Tibial nerve (tissue), 4 donors: ENCODE results near the gene SPTBN1. TPM values are rescaled to one million over a fixed set of nuclear protein-coding genes. Genes with fewer than 3 reads are reported as not detected.

Experiments used
- DNase-seq, 2 donors: peaks; one replicate each; pipeline ENCODE4 v3.0.0-alpha.2; 2019; ENCODE audit warnings: low spot score in 2 of 2
- H3K27ac ChIP-seq, 4 donors: fragments of 200-600 bp; sonication (generic) in 3 of 4; one replicate each; pipeline ENCODE4 v1.5.1; 2017 to 2019; ENCODE audit warnings: mild to moderate bottlenecking in 1 of 4
- H3K27me3 ChIP-seq, 2 donors: fragments of 200-600 bp; sonication (generic) in 1 of 2; one replicate each; pipeline versions ENCODE4 v1.5.1 to v1.6.0; 2017 to 2019
- H3K36me3 ChIP-seq, 3 donors: fragments of 200-600 bp; sonication (generic); one replicate each; pipeline ENCODE4 v1.5.1; 2018 to 2019
- H3K4me1 ChIP-seq, 4 donors: fragments of 200-600 bp; sonication (generic) in 3 of 4; one replicate each; pipeline ENCODE4 v1.5.1; 2017 to 2019
- H3K4me3 ChIP-seq, 4 donors: fragments of 200-600 bp; sonication (generic) in 3 of 4; one replicate each; pipeline ENCODE4 v1.5.1; 2017 to 2019; ENCODE audit warnings: mild to moderate bottlenecking in 1 of 4, moderate library complexity in 1 of 4
- H3K9me3 ChIP-seq, 4 donors: fragments of 200-600 bp; sonication (generic) in 3 of 4; one replicate each; pipeline ENCODE4 v1.5.1; 2017 to 2019
- EP300 ChIP-seq, 2 donors: sonication (generic); formaldehyde crosslinking; IDR thresholded peaks; one replicate each; pipeline ENCODE4 v1.6.1; 2017; ENCODE audit warnings: antibody characterized with exemption in 2 of 2, mild to moderate bottlenecking in 1 of 2
- POLR2A ChIP-seq, 2 donors: fragments of 450-650 bp; IDR thresholded peaks; one replicate each; pipeline ENCODE4 v1.6.1; 2017; ENCODE audit warnings: antibody characterized with exemption in 2 of 2, mild to moderate bottlenecking in 2 of 2, moderate library complexity in 2 of 2
- WGBS, 2 donors: methylation state at CpG; one replicate each; pipeline ENCODE4 v1.1.5; 2018; 5-methylcytosine and 5-hydroxymethylcytosine counted together
- total RNA-seq, 4 donors: library from RNA; depleted of rRNA; stranded (reverse); fragments of >200 nt; gene quantifications; one replicate each; pipeline ENCODE4 v1.1.0, GENCODE V29; 2016
- TF ChIP-seq, protein P1 (sequence below), 5 experiments: fragments of 200-600 bp in 3 of 5; fragments of 450-650 bp in 2 of 5; sonication (generic) in 3 of 5; IDR thresholded peaks; one replicate each; pipeline ENCODE4 v1.5.1; 2016 to 2019; ENCODE audit warnings: antibody characterized with exemption in 5 of 5, mild to moderate bottlenecking in 3 of 5, moderate library complexity in 2 of 5

SPTBN1 gene
- total RNA-seq, 4 donors from 2014 or later = 670 to 967 (median 890) TPM

DNA sequence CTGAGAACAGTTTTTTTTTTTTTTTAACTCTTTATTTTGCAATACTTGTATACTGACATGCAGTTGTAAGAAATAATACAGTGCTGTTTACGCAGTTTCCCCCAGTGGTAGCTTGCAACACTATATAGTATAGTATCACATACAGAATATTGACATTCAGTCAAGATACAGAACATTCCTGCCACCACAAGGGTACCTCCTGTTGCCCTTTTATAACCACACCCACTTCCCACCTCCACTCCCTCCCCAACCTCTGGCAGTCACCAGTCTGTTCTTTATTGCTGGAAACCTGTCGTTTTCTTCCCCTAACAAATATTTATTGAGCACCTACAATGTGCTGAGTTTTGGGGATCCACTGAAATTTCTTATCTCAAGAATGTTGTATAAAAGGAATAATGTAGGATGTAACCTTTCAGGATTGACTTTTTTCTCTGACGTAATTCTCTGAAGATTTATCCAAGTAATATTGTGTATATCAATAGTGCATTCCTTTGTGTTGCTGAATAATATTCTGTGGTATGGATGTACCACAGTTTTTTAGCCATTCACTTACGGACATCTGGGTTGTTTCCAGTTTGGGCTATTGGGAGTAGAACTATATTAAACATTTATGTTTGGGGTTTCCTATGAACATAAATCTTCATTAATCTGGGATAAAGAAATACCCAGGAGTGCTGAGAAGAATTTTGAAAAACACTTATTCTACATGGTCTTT lies 215.9 kb downstream of the SPTBN1 start:
- Histone ChIP-seq H3K4me1 (peaks cover 5 to 76% (median 49%) of the 10 kb centered on the region in 4 donors), H3K27me3 (no peaks in the 10 kb centered on the region), H3K27ac (peak overlapping the region; percentile 84 to 96 (median 89)), H3K36me3 (peaks cover 0 to 26% (median 9%) of the 10 kb centered on the region in 3 donors), H3K4me3 (no peak overlapping the region), H3K9me3 (no peaks in the 10 kb centered on the region)
- no peak for TF ChIP-seq EP300 (IDR thresholded peaks at IDR 0.05)
- TF ChIP-seq, protein P1, sequence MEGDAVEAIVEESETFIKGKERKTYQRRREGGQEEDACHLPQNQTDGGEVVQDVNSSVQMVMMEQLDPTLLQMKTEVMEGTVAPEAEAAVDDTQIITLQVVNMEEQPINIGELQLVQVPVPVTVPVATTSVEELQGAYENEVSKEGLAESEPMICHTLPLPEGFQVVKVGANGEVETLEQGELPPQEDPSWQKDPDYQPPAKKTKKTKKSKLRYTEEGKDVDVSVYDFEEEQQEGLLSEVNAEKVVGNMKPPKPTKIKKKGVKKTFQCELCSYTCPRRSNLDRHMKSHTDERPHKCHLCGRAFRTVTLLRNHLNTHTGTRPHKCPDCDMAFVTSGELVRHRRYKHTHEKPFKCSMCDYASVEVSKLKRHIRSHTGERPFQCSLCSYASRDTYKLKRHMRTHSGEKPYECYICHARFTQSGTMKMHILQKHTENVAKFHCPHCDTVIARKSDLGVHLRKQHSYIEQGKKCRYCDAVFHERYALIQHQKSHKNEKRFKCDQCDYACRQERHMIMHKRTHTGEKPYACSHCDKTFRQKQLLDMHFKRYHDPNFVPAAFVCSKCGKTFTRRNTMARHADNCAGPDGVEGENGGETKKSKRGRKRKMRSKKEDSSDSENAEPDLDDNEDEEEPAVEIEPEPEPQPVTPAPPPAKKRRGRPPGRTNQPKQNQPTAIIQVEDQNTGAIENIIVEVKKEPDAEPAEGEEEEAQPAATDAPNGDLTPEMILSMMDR (IDR thresholded peaks at IDR 0.05) = no peak
- no peak for TF ChIP-seq POLR2A (IDR thresholded peaks at IDR 0.05)
- 88 to 91% methylated on average over 4 of the region's 4 CpGs for WGBS, 2 donors
- no peak for DNase-seq

DNA sequence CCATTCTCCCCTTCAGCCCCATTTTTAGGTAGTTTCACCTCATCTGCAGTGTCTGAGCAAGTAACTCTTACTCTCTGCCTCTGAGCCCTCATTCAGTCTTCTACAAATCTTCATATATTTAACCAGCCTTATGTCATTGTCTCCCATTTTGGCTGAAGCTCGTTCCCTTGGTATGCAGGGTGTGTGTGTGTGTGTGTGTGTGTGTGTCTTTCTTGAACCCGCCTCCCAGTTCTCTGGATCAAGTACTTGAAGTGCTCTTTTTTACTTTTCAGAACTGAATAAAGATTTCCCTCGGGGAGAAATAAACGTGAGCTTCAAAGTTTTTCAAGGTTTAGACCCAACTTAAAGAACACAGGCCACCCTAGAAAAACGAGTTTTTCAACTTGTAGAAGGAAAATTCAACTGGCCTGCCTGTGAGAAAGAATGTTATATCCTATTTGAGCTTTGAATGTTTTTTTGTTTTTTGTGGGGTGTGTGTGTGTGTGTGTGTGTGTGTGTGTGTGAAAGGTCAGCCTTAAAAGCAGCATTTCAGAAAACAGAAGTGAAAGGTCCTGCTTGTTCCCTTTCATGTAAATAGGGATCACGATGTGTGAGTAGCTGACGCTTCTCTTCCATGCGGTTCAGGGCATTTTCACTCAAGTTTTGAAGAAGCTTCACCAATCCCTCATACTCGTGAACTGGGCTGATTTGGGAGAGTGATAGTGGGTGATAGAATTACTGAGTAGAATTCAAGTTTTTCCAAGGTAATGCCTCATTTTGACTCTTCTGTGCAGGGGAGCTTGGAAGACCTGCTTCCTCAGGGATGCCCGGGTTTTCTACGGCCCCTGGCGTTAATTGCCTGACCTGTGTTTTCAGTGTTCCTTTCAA lies 216.7 kb downstream of the SPTBN1 start:
- Histone ChIP-seq H3K9me3 (no peaks in the 10 kb centered on the region), H3K27ac (peak overlapping the region; percentile 84 to 96 (median 89)), H3K4me1 (peaks cover 5 to 68% (median 42%) of the 10 kb centered on the region in 4 donors), H3K4me3 (peak overlapping the region in 2 of 4 donors; percentile 10 to 16), H3K36me3 (peaks cover 0 to 24% (median 7%) of the 10 kb centered on the region in 3 donors), H3K27me3 (no peaks in the 10 kb centered on the region)
- TF ChIP-seq EP300 (IDR thresholded peaks at IDR 0.05) (peak in 1 of 2 donors; percentile 26), POLR2A (IDR thresholded peaks at IDR 0.05) (no peak)
- TF ChIP-seq, protein P1 (IDR thresholded peaks at IDR 0.05) = no peak
- DNase-seq = no peak
- 26 to 27% methylated on average over 12 of the region's 12 CpGs for WGBS, 2 donors

DNA sequence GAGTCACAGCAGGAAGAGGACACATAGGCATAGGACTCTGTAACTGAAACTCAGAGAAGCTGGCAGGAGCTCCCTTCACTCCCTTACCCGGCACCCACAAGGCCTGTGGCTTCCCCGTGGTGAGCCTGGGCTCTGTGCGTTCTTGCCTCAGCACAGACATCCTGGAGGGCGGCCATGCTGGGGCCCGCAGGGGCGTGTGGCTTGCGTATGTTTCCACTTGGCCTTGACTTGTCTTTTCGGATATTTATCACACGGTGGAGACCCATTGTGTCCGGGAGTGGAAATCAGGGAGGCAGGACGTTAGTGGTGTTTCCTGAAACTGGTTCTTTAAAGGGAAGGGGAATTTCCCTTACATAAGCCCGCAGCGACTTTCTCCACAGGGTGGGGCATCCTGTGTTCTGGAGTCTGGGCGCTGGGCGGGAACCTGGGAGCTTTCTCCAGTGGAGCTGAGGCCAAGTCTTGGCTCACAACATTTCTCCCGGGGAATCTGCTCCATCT lies 217.4 kb downstream of the SPTBN1 start:
- Histone ChIP-seq H3K4me3 (peak overlapping the region in 3 of 4 donors; percentile 6 to 16 (median 10)), H3K9me3 (no peaks in the 10 kb centered on the region), H3K36me3 (peaks cover 0 to 17% (median 5%) of the 10 kb centered on the region in 3 donors), H3K27me3 (no peaks in the 10 kb centered on the region), H3K4me1 (peaks cover 5 to 61% (median 35%) of the 10 kb centered on the region in 4 donors), H3K27ac (peak overlapping the region; percentile 84 to 96 (median 89))
- peak; percentile 73 to 79 for DNase-seq
- WGBS, 2 donors = 45% methylated on average over 14 to 16 of the region's 16 CpGs
- peak; percentile 60 to 83 for TF ChIP-seq EP300 (IDR thresholded peaks at IDR 0.05)
- no peak for TF ChIP-seq POLR2A (IDR thresholded peaks at IDR 0.05)
- TF ChIP-seq, protein P1 (IDR thresholded peaks at IDR 0.05) = peak in 1 of 5 experiments; percentile 21

DNA sequence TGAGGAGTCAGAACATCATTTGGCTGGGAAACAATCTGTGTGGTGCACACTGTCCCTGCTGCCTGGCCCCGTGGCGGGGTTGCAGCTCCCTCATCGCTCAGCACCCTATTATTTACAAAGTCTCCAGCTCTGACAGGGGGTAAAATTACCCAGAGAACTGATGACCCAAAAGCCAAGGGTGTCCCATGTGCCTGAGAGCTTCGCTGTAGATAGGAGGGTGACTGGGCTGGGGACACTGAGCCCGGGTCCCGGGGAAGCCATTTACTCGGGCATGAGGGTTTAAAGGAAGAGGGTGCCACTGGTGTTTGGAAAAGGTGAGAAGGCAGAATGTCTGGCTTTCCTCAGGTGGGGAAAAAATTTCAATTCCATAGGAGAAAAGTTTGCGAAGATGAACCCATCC lies 219.2 kb downstream of the SPTBN1 start:
- 88 to 93% methylated on average over 8 of the region's 8 CpGs for WGBS, 2 donors
- Histone ChIP-seq H3K27ac (no peak overlapping the region), H3K27me3 (no peaks in the 10 kb centered on the region), H3K36me3 (peaks cover 0 to 8% (median 4%) of the 10 kb centered on the region in 3 donors), H3K4me1 (peaks cover 0 to 44% (median 19%) of the 10 kb centered on the region in 4 donors), H3K9me3 (no peaks in the 10 kb centered on the region), H3K4me3 (no peak overlapping the region)
- DNase-seq = no peak
- no peak for TF ChIP-seq EP300 (IDR thresholded peaks at IDR 0.05)

DNA sequence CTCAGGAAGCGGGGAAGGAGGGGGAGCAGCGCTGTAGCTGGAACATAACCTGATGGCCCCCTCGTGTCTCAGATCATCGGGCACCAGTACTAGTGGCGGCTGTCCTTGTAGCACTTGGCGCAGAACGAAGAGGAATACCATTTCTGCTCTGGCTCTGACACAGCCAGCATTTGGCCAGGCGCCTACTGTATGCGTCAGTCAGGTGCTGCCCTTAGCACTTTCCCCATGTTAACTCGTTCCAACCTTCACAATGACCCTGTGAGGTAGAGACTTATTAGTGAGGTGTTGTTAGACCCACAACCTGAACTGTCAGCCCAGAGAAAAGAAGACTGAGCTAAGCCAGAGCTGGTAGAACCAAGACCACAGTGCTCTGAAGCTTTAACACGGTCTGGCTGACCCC lies 219.6 kb downstream of the SPTBN1 start:
- Histone ChIP-seq H3K9me3 (no peaks in the 10 kb centered on the region), H3K36me3 (peaks cover 0 to 5% (median 0%) of the 10 kb centered on the region in 3 donors), H3K27ac (no peak overlapping the region), H3K4me3 (no peak overlapping the region), H3K27me3 (no peaks in the 10 kb centered on the region), H3K4me1 (peaks cover 0 to 39% (median 18%) of the 10 kb centered on the region in 4 donors)
- no peak for DNase-seq
- WGBS, 2 donors = 62 to 83% methylated on average over 9 to 11 of the region's 11 CpGs
- TF ChIP-seq, protein P1 (IDR thresholded peaks at IDR 0.05) = no peak
- TF ChIP-seq POLR2A (IDR thresholded peaks at IDR 0.05) = no peak
- TF ChIP-seq EP300 (IDR thresholded peaks at IDR 0.05) = no peak
